GM04504 (cell line): Measurements from ENCODE around the gene ESRP2.
A peak's percentile ranks its signal among the peaks of the same experiment; 100 is the strongest.

Experiments used
- DNase-seq: peaks from one replicate; pipeline ENCODE4 v3.0.0-alpha.2; 2012; ENCODE audit warnings: low read depth

The ESRP2 gene

DNA sequence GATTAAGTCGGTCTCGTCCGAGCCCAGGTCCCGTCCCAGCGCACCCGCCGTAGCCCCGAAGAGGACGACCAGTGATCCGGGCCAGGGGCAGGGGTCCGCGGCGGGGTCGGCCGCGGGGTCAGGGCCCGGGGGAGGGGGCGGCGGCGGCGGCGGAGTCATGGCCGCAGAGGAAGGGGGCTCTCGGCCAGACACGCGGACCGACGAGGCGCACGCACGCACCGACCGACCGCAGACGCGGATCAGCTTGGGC is at the start of gene ESRP2:
ESRP2 (minus strand) TSS at position 241 of the 250 bp plus-strand sequence; CDS start at position 159, 82 bp downstream.
- DNase-seq = no peak

- no peak for DNase-seq
Measured at GRCh38 chr16:68285683-68286082, 49.8 kb upstream of the ESRP2 start.

GRCh38 chr16:68284847-68285246 is 48.9 kb upstream of the ESRP2 start:
- DNase-seq = no peak

GRCh38 chr16:68283801-68284598 is 48.1 kb upstream of the ESRP2 start:
- no peak for DNase-seq

GRCh38 chr16:68283346-68283745 is 47.4 kb upstream of the ESRP2 start:
- no peak for DNase-seq

DNA sequence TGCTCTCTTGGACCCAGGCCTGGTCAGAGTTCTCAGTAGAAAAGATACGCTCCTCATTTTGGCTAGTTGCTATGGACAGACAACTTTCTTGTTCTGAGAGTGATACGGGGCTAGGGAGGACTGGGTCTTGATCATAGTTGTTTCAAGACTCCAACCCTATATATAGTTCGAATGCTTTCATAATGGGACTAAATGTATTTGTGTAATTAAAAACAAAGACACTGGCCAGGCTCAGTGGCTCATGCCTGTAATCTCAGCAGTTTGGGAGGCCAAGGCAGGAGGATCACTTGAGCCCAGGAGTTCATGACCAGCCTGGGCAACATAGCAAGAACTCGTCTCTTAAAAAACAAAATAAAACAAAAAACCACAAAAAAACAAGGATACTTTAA is 46.1 kb upstream of the ESRP2 start:
- DNase-seq = no peak

GRCh38 chr16:68281368-68282063 is 45.6 kb upstream of the ESRP2 start:
- DNase-seq = no peak

GRCh38 chr16:68279726-68280558 is 44.0 kb upstream of the ESRP2 start:
- DNase-seq = no peak

- DNase-seq = no peak
Measured at GRCh38 chr16:68276223-68276622, 40.3 kb upstream of the ESRP2 start.

DNA sequence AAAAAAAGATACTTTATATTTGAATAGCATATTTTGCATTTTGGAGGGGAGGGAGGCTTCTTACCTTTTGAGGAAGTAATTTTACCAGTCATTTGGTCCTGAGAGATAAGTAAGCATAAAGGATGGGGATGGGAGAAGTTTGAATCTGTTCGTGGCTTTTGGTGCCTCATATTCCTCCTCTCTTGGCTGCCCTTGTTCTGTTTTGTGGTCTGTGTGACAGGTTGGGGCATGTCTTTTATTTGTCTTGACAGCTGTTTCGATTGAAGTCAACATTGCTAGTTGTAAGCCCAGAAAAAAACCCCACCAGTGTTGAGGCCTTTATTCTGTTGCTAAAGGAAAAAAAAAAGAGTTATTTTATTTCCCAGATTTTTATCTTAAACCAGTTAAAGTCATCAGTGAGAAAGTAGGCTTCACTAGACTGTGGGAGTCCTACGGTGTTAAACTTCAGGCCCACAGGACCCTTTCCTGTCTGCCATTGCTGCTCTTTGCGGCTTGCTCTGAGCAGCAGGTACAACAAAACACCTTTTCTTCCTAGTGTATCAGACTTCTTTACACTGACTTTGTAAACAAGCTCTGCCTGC is 39.8 kb upstream of the ESRP2 start:
- no peak for DNase-seq

- no peak for DNase-seq
Measured at GRCh38 chr16:68274441-68274840, 38.5 kb upstream of the ESRP2 start.

DNA sequence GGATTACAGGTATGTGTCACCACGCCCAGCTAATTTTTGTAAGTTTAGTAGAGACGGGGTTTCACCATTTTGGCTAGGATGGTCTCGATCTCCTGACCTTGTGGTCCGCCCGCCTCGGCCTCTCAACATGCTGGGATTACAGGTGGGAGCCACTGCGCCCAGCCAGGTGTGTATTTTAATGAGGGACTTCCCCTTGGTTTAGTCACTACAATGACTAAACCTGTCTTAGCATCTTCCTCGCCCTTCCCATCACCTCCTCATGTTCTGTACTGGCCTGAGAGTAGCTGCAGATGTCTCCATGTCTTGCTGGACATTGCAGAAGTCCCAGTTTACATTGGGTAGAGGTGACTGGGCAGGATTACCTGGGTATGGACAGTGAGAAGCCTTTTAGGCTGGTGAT is 38.0 kb upstream of the ESRP2 start:
- no peak for DNase-seq

DNA sequence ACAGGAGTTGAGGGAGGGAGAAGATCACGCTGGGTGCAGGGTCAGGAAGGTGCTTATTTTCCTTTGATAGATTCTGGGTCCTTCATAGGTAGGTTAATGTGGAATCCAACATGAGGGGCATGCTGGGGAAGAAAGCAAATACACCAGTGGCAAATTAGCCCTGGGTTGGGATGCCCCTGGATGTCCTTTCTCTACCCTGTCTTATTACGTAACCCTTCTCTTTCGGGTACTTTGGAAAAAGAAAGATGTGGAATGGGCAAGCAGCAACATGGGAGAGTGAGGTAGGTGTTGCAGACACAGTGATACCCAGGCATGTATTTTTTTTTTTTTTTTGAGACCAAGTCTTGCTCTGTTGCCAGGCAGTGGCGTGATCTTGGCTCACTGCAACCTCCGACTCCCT is 37.5 kb upstream of the ESRP2 start:
- no peak for DNase-seq

DNA sequence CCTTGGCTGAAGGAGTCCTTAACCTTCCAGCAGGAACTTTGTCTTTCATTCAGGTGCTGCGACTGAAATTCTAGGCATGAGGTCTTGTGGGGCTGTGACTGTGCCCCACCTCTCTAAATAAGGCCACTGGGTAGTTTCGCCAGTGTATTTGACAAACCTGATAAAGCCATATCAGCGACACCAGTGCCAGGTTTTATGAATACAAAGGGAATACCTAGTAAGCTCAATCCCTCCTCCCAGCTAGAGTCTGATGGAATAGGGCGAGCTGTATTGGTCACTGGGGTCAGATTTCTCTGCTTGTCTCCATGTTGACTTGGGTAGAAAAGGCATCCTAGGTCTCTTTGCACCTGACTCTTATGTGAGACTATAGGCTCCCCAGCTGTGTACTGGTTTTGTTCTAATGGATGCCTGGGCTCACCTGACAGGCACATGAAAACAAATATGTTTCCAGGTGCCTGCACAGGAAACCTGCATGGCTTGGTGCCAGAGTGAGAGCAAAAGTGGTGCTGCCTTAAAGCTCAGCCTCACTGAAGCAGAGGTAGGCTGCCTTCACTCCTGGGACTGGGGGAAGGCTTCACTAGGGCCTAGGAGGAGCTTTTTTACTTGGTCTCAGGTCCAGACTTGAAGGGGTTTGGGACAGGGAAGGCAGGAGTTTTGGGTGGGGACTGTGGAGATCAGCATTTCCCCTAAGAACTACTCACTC is 36.7 kb upstream of the ESRP2 start:
- no peak for DNase-seq

DNA sequence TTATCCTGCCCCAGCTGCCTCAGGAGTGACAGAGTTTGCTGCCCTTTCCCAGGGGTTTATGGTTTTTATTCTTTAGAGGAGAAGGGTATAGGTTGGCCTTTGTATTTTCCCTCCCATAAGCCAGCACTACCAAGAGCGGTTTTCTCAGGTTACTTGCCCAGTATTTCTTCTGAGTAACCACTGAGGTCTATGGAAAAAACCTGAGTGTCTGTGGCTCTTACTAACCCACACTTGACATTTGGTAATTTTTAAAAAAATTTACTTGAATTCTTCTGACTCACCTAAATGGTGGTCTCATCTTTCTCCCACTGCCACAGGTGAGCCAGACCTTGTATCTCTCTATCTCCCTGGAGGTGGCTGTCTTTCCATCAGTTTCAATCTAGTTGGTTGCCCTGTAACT is 34.4 kb upstream of the ESRP2 start:
- no peak for DNase-seq

GRCh38 chr16:68269793-68270192 is 33.9 kb upstream of the ESRP2 start:
- DNase-seq = no peak

DNA sequence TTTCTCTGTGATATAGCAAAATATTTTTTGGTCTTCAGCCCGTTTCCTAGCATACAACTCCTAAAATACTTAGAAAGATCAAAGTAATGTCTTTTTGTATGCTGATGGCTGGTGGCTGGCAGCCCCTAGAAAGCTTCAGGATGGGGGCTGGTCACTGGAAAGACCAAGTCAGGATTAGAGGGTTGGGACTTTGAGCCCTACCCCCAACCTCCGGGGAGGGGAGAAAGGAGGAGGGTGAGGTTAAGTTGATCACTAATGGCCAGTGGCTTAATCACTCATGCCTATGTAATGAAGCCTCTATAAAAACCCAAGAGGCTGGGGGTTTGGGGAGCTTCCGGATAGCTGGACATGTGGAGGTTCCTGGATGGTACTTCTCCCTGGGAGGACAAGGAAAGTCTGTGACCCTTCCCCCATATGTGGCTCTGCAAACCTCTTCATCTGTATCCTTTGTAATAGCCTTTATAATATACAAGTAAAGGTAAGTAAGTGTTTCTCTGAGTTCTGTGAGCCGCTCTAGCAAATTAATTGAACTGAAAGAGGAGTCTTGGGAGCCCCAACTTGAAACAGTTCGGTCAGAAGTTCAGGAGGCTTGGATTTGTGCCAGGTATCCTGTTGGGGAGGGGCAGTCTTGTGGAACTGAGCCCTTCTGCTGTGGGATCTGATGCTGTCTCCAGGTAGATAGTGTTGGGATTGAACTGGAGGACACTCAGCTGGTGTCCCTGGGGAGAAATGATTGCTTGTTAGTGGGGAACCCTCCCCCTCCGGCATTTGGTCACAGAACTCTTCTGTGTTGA is 31.9 kb upstream of the ESRP2 start:
- no peak for DNase-seq

DNA sequence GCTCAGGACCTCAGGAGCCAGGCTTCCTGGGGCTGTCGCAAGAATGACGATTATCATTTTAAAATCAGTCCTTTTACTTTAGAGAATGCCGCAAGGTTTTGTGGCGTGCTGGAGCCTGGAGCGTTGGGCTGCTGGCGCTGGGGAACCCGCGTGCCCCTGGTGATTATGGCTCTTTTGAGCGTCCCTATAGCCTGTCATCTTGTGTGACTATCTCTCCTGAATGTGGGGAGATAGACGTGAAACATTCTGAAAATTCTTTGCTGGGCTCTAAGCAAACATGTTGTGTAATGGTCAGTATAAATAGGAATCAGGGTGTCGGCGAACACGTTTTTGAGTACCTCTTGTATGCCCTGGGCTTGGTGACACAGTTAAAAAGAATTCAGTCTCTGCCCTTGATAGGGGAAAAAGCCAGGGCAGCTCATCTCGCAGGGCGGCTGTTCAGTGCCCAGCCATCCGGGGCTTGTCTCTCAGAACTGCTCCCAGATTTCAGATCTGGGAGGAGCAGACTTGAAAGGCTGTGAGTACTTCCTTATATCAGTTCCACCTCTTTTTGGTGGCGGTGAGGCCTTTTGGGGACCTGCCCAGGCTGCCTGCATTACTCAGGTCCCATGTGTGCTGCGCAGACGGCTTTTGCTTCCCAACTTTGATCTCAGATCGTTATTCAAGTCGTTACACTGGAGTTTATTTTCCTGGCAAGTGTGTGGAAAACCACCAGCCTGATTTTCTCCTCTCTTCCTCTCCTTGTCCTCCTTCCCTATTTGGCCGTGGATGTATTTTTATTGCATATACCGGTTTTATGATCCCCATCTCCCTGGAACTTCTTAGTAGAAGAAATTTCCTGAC is 29.4 kb upstream of the ESRP2 start:
- DNase-seq = peak; percentile 64

GRCh38 chr16:68264128-68265077 is 28.5 kb upstream of the ESRP2 start, which contains the start of gene SLC7A6:
Gene SLC7A6, plus strand, starts transcription at chr16:68264526. Its CDS starts 10,201 bp downstream, at chr16:68274727.
- no peak for DNase-seq
